Progenitor cell of endocrine pancreas (in vitro differentiated cells): Measurements from ENCODE around the gene ALKBH2. TPM values are rescaled to one million over a fixed set of nuclear protein-coding genes. Genes with fewer than 3 reads are reported as not detected.
A peak's percentile ranks its signal among the peaks of the same experiment; 100 is the strongest.

ENCODE experiments used
- DNase-seq: peaks from one replicate; pipeline ENCODE4 v3.0.0; 2021; ENCODE audit warnings: low spot score; ENCODE audit not compliant: unreplicated experiment
- H3K27ac Mint-ChIP-seq: 2 replicates; pipeline ENCODE4 v1.8.0; 2021; ENCODE audit warnings: mild to moderate bottlenecking, moderate library complexity, mixed read lengths
- H3K27me3 Mint-ChIP-seq: 2 replicates; pipeline ENCODE4 v1.8.0; 2021; ENCODE audit warnings: mixed read lengths
- H3K36me3 Mint-ChIP-seq: 2 replicates; pipeline ENCODE4 v1.8.0; 2022; ENCODE audit warnings: mixed read lengths; ENCODE audit not compliant: insufficient read depth
- H3K4me1 Mint-ChIP-seq: 2 replicates; pipeline ENCODE4 v1.8.0; 2021; ENCODE audit warnings: low read depth, mixed read lengths
- H3K4me3 Mint-ChIP-seq: 2 replicates; pipeline ENCODE4 v1.8.0; 2021; ENCODE audit warnings: low read depth, mild to moderate bottlenecking, moderate library complexity, mixed read lengths
- H3K9me3 Mint-ChIP-seq: 2 replicates; pipeline ENCODE4 v1.8.0; 2021; ENCODE audit warnings: low read depth, mixed read lengths
- long read RNA-seq: library from polyadenylated mRNA; unstranded; transcript quantifications from one replicate; pipeline ENCODE4 v2.0.0, GENCODE V29; 2020
- total RNA-seq: library from RNA; stranded (reverse); gene quantifications from 2 replicates; pipeline ENCODE4 v1.2.1, GENCODE V29; 2021
- TF ChIP-seq, protein P1 (sequence below): fragments of 200-600 bp; sonication (generic); IDR thresholded peaks from one replicate; pipeline ENCODE4 v1.5.0; 2021; ENCODE audit warnings: antibody characterized with exemption, mild to moderate bottlenecking; ENCODE audit not compliant: unreplicated experiment

Gene ALKBH2
- total RNA-seq, result 22.0 and 28.9 TPM in 2 replicates
- long read RNA-seq, transcript ALKBH2-203 (2 exons, 574 nt), result major isoform, 7 of 31 reads
- long read RNA-seq, transcript ALKBH2-202 (4 exons, 1,159 nt), result minor isoform, 5 of 31 reads
- long read RNA-seq, partial matches to known transcripts, result 11 of 31 reads
- long read RNA-seq, other reads (novel, unspliced or antisense), result 5 of 31 reads

DNA sequence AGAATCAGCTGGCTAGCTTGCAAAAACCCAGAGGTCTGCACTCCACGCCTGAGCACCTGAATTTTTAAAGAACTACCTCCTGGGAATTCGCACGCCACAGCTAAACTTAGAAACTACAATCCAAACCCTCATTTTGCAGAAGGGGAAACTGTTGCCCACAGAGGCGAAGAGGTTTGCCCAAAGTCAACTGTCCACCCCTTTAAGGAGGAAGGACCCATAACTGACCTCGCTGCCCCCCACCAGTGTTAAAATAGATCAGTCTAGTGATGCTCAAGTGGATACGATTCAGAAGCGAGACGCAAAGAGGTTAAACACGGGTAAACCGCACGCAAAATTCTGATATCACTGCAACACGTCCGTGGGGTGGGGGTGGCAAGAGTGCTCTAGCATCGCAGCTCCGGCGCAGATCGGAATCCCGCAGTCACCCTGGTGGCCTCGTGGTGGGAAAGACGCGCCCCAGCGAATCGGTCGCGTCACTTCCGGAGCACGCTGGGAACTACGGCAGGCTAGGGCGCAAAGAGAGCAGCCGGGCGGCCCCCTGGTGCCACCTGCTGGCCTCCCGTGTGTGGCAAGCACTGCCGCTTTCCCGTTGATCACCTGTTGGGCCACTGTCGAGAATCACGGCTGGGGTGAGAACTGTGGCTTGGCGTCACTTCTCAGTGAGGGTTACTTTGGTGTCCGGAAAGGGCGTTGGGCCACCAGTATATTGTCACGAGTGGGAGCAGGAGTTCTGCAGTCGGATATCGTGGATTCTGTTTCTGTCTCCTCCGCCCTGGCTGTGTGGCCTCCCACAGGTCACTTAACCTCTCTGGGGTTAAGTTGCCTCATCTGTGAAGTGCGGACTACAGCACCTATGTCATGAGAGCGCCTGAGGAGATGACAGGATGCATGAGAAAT lies at the start of gene ALKBH2:
Gene ALKBH2 (minus strand): TSS at position 451 of the 897 bp plus-strand sequence. CDS start 686 bp downstream, outside the sequence.
- Mint-ChIP-seq H3K4me1 (peaks cover 12% of the 10 kb centered on the region), H3K9me3 (no peaks in the 10 kb centered on the region), H3K27ac (peak within 1 kb of the TSS; percentile 86), H3K36me3 (peaks cover 13% of the 10 kb centered on the region), H3K4me3 (peak within 1 kb of the TSS; percentile 76), H3K27me3 (no peaks in the 10 kb centered on the region)
- peak; percentile 84 for DNase-seq
- TF ChIP-seq, protein P1, sequence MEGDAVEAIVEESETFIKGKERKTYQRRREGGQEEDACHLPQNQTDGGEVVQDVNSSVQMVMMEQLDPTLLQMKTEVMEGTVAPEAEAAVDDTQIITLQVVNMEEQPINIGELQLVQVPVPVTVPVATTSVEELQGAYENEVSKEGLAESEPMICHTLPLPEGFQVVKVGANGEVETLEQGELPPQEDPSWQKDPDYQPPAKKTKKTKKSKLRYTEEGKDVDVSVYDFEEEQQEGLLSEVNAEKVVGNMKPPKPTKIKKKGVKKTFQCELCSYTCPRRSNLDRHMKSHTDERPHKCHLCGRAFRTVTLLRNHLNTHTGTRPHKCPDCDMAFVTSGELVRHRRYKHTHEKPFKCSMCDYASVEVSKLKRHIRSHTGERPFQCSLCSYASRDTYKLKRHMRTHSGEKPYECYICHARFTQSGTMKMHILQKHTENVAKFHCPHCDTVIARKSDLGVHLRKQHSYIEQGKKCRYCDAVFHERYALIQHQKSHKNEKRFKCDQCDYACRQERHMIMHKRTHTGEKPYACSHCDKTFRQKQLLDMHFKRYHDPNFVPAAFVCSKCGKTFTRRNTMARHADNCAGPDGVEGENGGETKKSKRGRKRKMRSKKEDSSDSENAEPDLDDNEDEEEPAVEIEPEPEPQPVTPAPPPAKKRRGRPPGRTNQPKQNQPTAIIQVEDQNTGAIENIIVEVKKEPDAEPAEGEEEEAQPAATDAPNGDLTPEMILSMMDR, result peak; percentile 99

- Mint-ChIP-seq H3K4me3 (no peak overlapping the region), H3K27ac (no peak overlapping the region), H3K27me3 (no peaks in the 10 kb centered on the region)
Measured at GRCh38 chr12:109140560-109140959, 47.3 kb upstream of the ALKBH2 start.

GRCh38 chr12:109139791-109140190 lies 46.5 kb upstream of the ALKBH2 start:
- TF ChIP-seq, protein P1, result no peak
- H3K27ac Mint-ChIP-seq, result no peak overlapping the region
- peaks cover 11% of the 10 kb centered on the region for H3K9me3 Mint-ChIP-seq
- no peak for DNase-seq
- H3K27me3 Mint-ChIP-seq, result no peaks in the 10 kb centered on the region
- H3K4me3 Mint-ChIP-seq, result no peak overlapping the region
- H3K4me1 Mint-ChIP-seq, result peaks cover 7% of the 10 kb centered on the region
- H3K36me3 Mint-ChIP-seq, result peaks cover 7% of the 10 kb centered on the region

More at GRCh38 chr12:109140560-109140959, 47.3 kb upstream of the ALKBH2 start:
- H3K4me1 Mint-ChIP-seq, result peaks cover 13% of the 10 kb centered on the region
- H3K9me3 Mint-ChIP-seq, result peaks cover 5% of the 10 kb centered on the region
- TF ChIP-seq, protein P1, result no peak
- no peak for DNase-seq
- peaks cover 3% of the 10 kb centered on the region for H3K36me3 Mint-ChIP-seq

DNA sequence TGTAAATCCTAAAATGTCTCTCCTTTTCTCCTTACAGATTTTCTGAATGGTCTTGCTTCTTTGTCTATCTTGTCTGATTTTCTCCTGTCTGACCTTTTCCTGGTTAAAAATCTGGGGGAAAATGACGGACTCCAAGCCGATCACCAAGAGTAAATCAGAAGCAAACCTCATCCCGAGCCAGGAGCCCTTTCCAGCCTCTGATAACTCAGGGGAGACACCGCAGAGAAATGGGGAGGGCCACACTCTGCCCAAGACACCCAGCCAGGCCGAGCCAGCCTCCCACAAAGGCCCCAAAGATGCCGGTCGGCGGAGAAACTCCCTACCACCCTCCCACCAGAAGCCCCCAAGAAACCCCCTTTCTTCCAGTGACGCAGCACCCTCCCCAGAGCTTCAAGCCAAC lies 46.1 kb upstream of the ALKBH2 start:
- no peak overlapping the region for H3K4me3 Mint-ChIP-seq
- TF ChIP-seq, protein P1, result no peak
- DNase-seq, result no peak
- H3K27me3 Mint-ChIP-seq, result no peaks in the 10 kb centered on the region
- H3K27ac Mint-ChIP-seq, result no peak overlapping the region
- H3K36me3 Mint-ChIP-seq, result peaks cover 7% of the 10 kb centered on the region
- H3K4me1 Mint-ChIP-seq, result peaks cover 4% of the 10 kb centered on the region
- H3K9me3 Mint-ChIP-seq, result peaks cover 11% of the 10 kb centered on the region

DNA sequence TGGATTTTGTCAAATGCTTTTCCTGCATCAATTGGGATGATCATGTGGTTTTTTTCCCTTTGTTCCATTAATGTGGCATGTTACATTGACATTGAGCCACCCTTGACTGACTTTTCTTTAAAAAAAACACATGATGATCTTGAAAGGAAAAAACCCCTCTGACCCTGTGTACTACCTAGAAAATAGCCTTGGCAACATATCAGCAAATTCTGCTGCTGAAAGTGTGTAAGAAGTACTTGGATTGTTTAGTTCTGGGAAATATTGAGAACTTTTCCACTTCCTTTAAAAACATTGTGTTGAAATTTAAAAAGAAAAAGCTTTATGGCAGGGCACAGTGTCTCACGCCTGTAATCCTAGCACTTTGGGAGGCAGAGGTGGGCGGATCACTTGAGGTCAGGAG lies 43.8 kb upstream of the ALKBH2 start:
- H3K4me1 Mint-ChIP-seq, result no peaks in the 10 kb centered on the region
- H3K27ac Mint-ChIP-seq, result no peak overlapping the region
- TF ChIP-seq, protein P1, result no peak
- H3K4me3 Mint-ChIP-seq, result no peak overlapping the region
- peaks cover 11% of the 10 kb centered on the region for H3K9me3 Mint-ChIP-seq
- peaks cover 3% of the 10 kb centered on the region for H3K27me3 Mint-ChIP-seq
- DNase-seq, result no peak
- peaks cover 7% of the 10 kb centered on the region for H3K36me3 Mint-ChIP-seq
